A549 (cell line): Measurements from ENCODE around the gene KRTAP26-1. TPM values are rescaled to one million over a fixed set of nuclear protein-coding genes. Genes with fewer than 3 reads are reported as not detected.

Source experiments
- ATAC-seq, 2 experiments: fragments of 200-7000 bp in 1 of 2; fragments of >200 bp in 1 of 2; cut with Nextera tagmentation in 1 of 2; cut with Tn5 transposase in 1 of 2; 3 replicates each; pipeline versions ENCODE4 v1.8.0 to v1.9.1; 2018 to 2020; ENCODE audit warnings: mild to moderate bottlenecking in 1 of 2, moderate library complexity in 1 of 2
- CTCF ChIA-PET: fragments of 300-600 bp; sonication (Branson Sonifier 250); formaldehyde crosslinking; extraction: SDS; loops from one replicate; lab custom pipeline; 2021; ENCODE audit warnings: antibody characterized with exemption, inconsistent platforms; lab: Yijun Ruan, JAX
- POLR2A ChIA-PET: fragments of 350-600 bp; formaldehyde crosslinking; extraction: SDS; loops from one replicate; lab custom pipeline; 2021; ENCODE audit warnings: antibody characterized with exemption, inconsistent platforms; lab: Yijun Ruan, JAX
- DNase-seq, 2 experiments: peaks; one replicate each; pipeline versions ENCODE4 v3.0.0 to v3.0.0-alpha.2; 2011 to 2016; ENCODE audit warnings: low read depth in 1 of 2, low spot score in 1 of 2
- FAIRE-seq: peaks from 2 replicates; lab custom pipeline; 2011; peaks lifted over from hg19 to GRCh38; lab: Jason Lieb, UNC
- H3K27ac ChIP-seq, 2 experiments: fragments of >200 bp; sonication (Bioruptor Twin); formaldehyde crosslinking; 3 replicates each; pipeline ENCODE4 v1.5.1; 2016 to 2017
- H3K4me1 ChIP-seq: fragments of >200 bp; sonication (Bioruptor Twin); formaldehyde crosslinking; 3 replicates; pipeline ENCODE4 v1.6.1; 2016
- H3K4me2 ChIP-seq: fragments of >200 bp; sonication (Bioruptor Twin); formaldehyde crosslinking; 3 replicates; pipeline ENCODE4 v1.6.1; 2016
- H3K4me3 ChIP-seq: fragments of >200 bp; sonication (Bioruptor Twin); formaldehyde crosslinking; 3 replicates; pipeline ENCODE4 v1.5.1; 2016
- H3K9me3 ChIP-seq: fragments of >200 bp; sonication (Bioruptor Twin); formaldehyde crosslinking; 3 replicates; pipeline ENCODE4 v1.6.1; 2016
- ATOH8 ChIP-seq: fragments of 250-450 bp; sonication (Bioruptor Pico); IDR thresholded peaks from 2 replicates; pipeline ENCODE4 v1.5.0; 2020; ENCODE audit warnings: low read depth, mild to moderate bottlenecking, moderate library complexity
- BCL3 ChIP-seq: fragments of >200 bp; sonication (Bioruptor Twin); formaldehyde crosslinking; IDR thresholded peaks from 3 replicates; pipeline ENCODE4 v1.6.1; 2016
- BHLHE40 ChIP-seq: IDR thresholded peaks from 2 replicates; pipeline ENCODE4 v1.6.1; 2012; ENCODE audit warnings: low read depth, low read length, inconsistent platforms
- CEBPB ChIP-seq, 2 experiments: fragments of >200 bp in 1 of 2; sonication (Bioruptor Twin) in 1 of 2; formaldehyde crosslinking in 1 of 2; IDR thresholded peaks; 2 replicates each; pipeline ENCODE4 v1.6.1; 2012 to 2016
- CHD2 ChIP-seq: fragments of 150-350 bp; IDR thresholded peaks from 2 replicates; pipeline ENCODE4 v1.6.1; 2014; ENCODE audit warnings: low read length; ENCODE audit not compliant: partially characterized antibody
- EHF ChIP-seq: fragments of 250-450 bp; sonication (Bioruptor Pico); IDR thresholded peaks from 2 replicates; pipeline ENCODE4 v1.5.0; 2020; ENCODE audit warnings: mild to moderate bottlenecking
- EHMT2 ChIP-seq: fragments of 200-600 bp; sonication (generic); IDR thresholded peaks from 2 replicates; pipeline ENCODE4 v1.6.1; 2016; ENCODE audit warnings: antibody characterized with exemption, low read depth, mild to moderate bottlenecking, moderate library complexity
- FOSL2 ChIP-seq, 2 experiments: fragments of 450-650 bp in 1 of 2; fragments of >200 bp in 1 of 2; sonication (Bioruptor Twin) in 1 of 2; formaldehyde crosslinking; IDR thresholded peaks; 2 replicates each; pipeline versions ENCODE4 v1.5.0 to v1.6.1; 2016 to 2020; ENCODE audit warnings: mild to moderate bottlenecking in 1 of 2, moderate library complexity in 1 of 2
- FOXS1 ChIP-seq: fragments of 250-450 bp; sonication (Bioruptor Pico); IDR thresholded peaks from 2 replicates; pipeline ENCODE4 v1.5.0; 2020; ENCODE audit warnings: mild to moderate bottlenecking, moderate library complexity
- HES2 ChIP-seq: fragments of >200 bp; sonication (Bioruptor Twin); formaldehyde crosslinking; IDR thresholded peaks from 2 replicates; pipeline ENCODE4 v1.6.1; 2016
- HOXA7 ChIP-seq: fragments of 250-450 bp; sonication (Bioruptor Pico); IDR thresholded peaks from 2 replicates; pipeline ENCODE4 v1.5.0; 2020; ENCODE audit warnings: mild to moderate bottlenecking, moderate library complexity
- HOXB5 ChIP-seq: fragments of 250-450 bp; sonication (Bioruptor Pico); IDR thresholded peaks from 2 replicates; pipeline ENCODE4 v1.5.0; 2020; ENCODE audit warnings: mild to moderate bottlenecking, moderate library complexity
- JUNB ChIP-seq: fragments of >200 bp; sonication (Bioruptor Twin); formaldehyde crosslinking; IDR thresholded peaks from 2 replicates; pipeline ENCODE4 v1.6.1; 2016
- KDM5A ChIP-seq: fragments of 200-600 bp; sonication (generic); IDR thresholded peaks from 2 replicates; pipeline ENCODE4 v1.6.1; 2016; ENCODE audit warnings: antibody characterized with exemption, mild to moderate bottlenecking
- MYC ChIP-seq: IDR thresholded peaks from 2 replicates; pipeline ENCODE4 v1.6.1; 2012; ENCODE audit warnings: mild to moderate bottlenecking, inconsistent platforms, low read length, improper control_type of control experiment, borderline replicate concordance
- PBX3 ChIP-seq: IDR thresholded peaks from 2 replicates; pipeline ENCODE4 v1.6.1; 2012
- PHF8 ChIP-seq: fragments of 200-600 bp; sonication (generic); IDR thresholded peaks from 2 replicates; pipeline ENCODE4 v1.6.1; 2016; ENCODE audit warnings: low read depth, mild to moderate bottlenecking, antibody characterized with exemption, moderate library complexity, borderline replicate concordance
- POLR2AphosphoS2 ChIP-seq: conservative IDR thresholded peaks from 2 replicates; pipeline ENCODE4 v1.6.1; 2012; ENCODE audit warnings: low read length, improper control_type of control experiment, inconsistent platforms
- RAD21 ChIP-seq, 2 experiments: fragments of >200 bp in 1 of 2; sonication (Bioruptor Twin) in 1 of 2; formaldehyde crosslinking in 1 of 2; IDR thresholded peaks in 1 of 2; conservative IDR thresholded peaks in 1 of 2; 2 replicates in 1 of 2; 3 replicates in 1 of 2; pipeline ENCODE4 v1.6.1; 2012 to 2018; ENCODE audit warnings: inconsistent platforms in 1 of 2
- RFX5 ChIP-seq: fragments of 450-650 bp; IDR thresholded peaks from 2 replicates; pipeline ENCODE4 v1.7.1; 2014; ENCODE audit warnings: antibody characterized with exemption, mild to moderate bottlenecking, moderate library complexity
- RNF2 ChIP-seq: fragments of 200-600 bp; sonication (generic); IDR thresholded peaks from 2 replicates; pipeline ENCODE4 v1.6.1; 2016; ENCODE audit warnings: low read depth, mild to moderate bottlenecking, antibody characterized with exemption, moderate library complexity, borderline replicate concordance
- SMC3 ChIP-seq: fragments of >200 bp; sonication (Bioruptor Twin); formaldehyde crosslinking; IDR thresholded peaks from 3 replicates; pipeline ENCODE4 v1.6.1; 2018; ENCODE audit warnings: inconsistent platforms
- ZC3H11A ChIP-seq: fragments of 450-650 bp; IDR thresholded peaks from 2 replicates; pipeline ENCODE4 v1.6.1; 2014; ENCODE audit warnings: antibody characterized with exemption, mild to moderate bottlenecking
- ZFP36 ChIP-seq: fragments of 450-650 bp; IDR thresholded peaks from 2 replicates; pipeline ENCODE4 v1.6.1; 2014; ENCODE audit warnings: borderline replicate concordance; ENCODE audit not compliant: partially characterized antibody
- WGBS: methylation state at CpG from one replicate; pipeline ENCODE4 v1.1.6; 2017; ENCODE audit errors: missing lambda C conversion rate; 5-methylcytosine and 5-hydroxymethylcytosine counted together
- polyA plus RNA-seq, 4 experiments: library from polyadenylated mRNA; depleted of rRNA in 3 of 4; stranded (reverse); fragments of >200 nt; fragmentation: RNase III in 1 of 4; extraction: RNeasy Plus Mini Kit Qiagen cat#74134 plus additional on column Dnase treatment in 1 of 4; gene quantifications; 2 replicates in 3 of 4; 3 replicates in 1 of 4; pipeline ENCODE4 v1.2.3, GENCODE V29; 2011 to 2017

KRTAP26-1 gene
- polyA plus RNA-seq, 2 of the 4 experiments (the other 2 are of a cell fraction), result not detected

GRCh38 chr21:30338717-30339116, 18.6 kb upstream of the KRTAP26-1 start:
- Histone ChIP-seq H3K9me3 (no peaks in the 10 kb centered on the region), H3K4me2 (no peak overlapping the region), H3K4me3 (no peak overlapping the region), H3K4me1 (no peaks in the 10 kb centered on the region), H3K27ac (no peak overlapping the region)
- no peak for ATAC-seq
- FAIRE-seq, result no peak
- TF ChIP-seq BCL3 (no peak), CEBPB (IDR thresholded peaks at IDR 0.05) (no peak)
- POLR2A ChIA-PET, result no interaction called here
- DNase-seq, result no peak
- WGBS, result 43% methylated on average over 4 of the region's 4 CpGs
- CTCF ChIA-PET, result interaction anchor here (0.5 to 0.6 kb wide), 2 partner anchors 36 to 718 kb away, joined by 3 read pairs; no protein-coding TSS in a partner anchor

- Histone ChIP-seq H3K4me1 (no peaks in the 10 kb centered on the region), H3K4me2 (no peak overlapping the region), H3K4me3 (no peak overlapping the region), H3K27ac (no peak overlapping the region), H3K9me3 (no peaks in the 10 kb centered on the region)
- TF ChIP-seq ZFP36 (no peak), FOSL2 (IDR thresholded peaks at IDR 0.05) (no peak), FOSL2 (CRISPR knock-in tag; IDR thresholded peaks at IDR 0.05) (no peak), HES2 (no peak), EHF (no peak), CHD2 (no peak), HOXB5 (CRISPR knock-in tag) (no peak), KDM5A (no peak), PHF8 (no peak), POLR2AphosphoS2 (no peak), ATOH8 (CRISPR knock-in tag) (no peak), RAD21 (conservative IDR thresholded peaks at IDR 0.05 in 1 of 2, IDR thresholded peaks at IDR 0.05 in 1 of 2) (no peak), SMC3 (no peak), RNF2 (no peak), RFX5 (no peak), HOXA7 (no peak), EHMT2 (no peak), FOXS1 (CRISPR knock-in tag) (no peak), ZC3H11A (no peak)
- ChIA-PET CTCF (no interaction called here), POLR2A (no interaction called here)
- FAIRE-seq (no peak), DNase-seq (no peak), ATAC-seq (no peak)
These were observed 17.7 kb upstream of the KRTAP26-1 start for GRCh38 chr21:30337772-30338171.

- no peak for ATAC-seq
- TF ChIP-seq SMC3 (no peak), RAD21 (conservative IDR thresholded peaks at IDR 0.05 in 1 of 2, IDR thresholded peaks at IDR 0.05 in 1 of 2) (no peak), BHLHE40 (no peak), JUNB (no peak), MYC (no peak), PBX3 (no peak), HOXB5 (CRISPR knock-in tag) (no peak)
These were observed 17.2 kb upstream of the KRTAP26-1 start, which contains the start of gene KRTAP27-1 for GRCh38 chr21:30337276-30337744. TSS of gene KRTAP27-1 (minus strand) at chr21:30337694. CDS start at chr21:30337668, 26 bp downstream.

More at GRCh38 chr21:30337276-30337744, 17.2 kb upstream of the KRTAP26-1 start, which contains the start of gene KRTAP27-1:
- no peak within 1 kb of the TSS for H3K27ac ChIP-seq
- DNase-seq (no peak), FAIRE-seq (no peak)
- H3K9me3 ChIP-seq, result no peaks in the 10 kb centered on the region
- no peaks in the 10 kb centered on the region for H3K4me1 ChIP-seq
- no peak within 1 kb of the TSS for H3K4me2 ChIP-seq
- ChIA-PET POLR2A (no interaction called here), CTCF (no interaction called here)
- 36% methylated on average over 6 of the region's 6 CpGs for WGBS
- H3K4me3 ChIP-seq, result no peak within 1 kb of the TSS
